HepG2 (cell line): ENCODE results near the gene GAD1. TPM values are rescaled to one million over a fixed set of nuclear protein-coding genes. Genes with fewer than 3 reads are reported as not detected.

ENCODE experiments used
- MXD3 ChIP-seq: IDR thresholded peaks from 2 replicates; pipeline ENCODE4 v1.6.1; 2016; ENCODE audit warnings: mild to moderate bottlenecking, missing biosample characterization, missing genetic modification reagents
- MXI1 ChIP-seq: IDR thresholded peaks from 3 replicates; pipeline ENCODE4 v1.6.1; 2012; ENCODE audit warnings: low read depth, low read length, inconsistent platforms, borderline replicate concordance
- NR2F1 ChIP-seq, 2 experiments: fragments of 450-650 bp in 1 of 2; formaldehyde crosslinking in 1 of 2; IDR thresholded peaks; 2 replicates each; pipeline versions ENCODE4 v1.5.0 to v1.6.1; 2016 to 2020; ENCODE audit warnings: mild to moderate bottlenecking in 1 of 2, missing compliant biosample characterization in 1 of 2, missing genetic modification reagents in 1 of 2, moderate library complexity in 1 of 2
- REPIN1 ChIP-seq: sonication (generic); formaldehyde crosslinking; IDR thresholded peaks from 2 replicates; pipeline ENCODE4 v1.8.0; 2022; ENCODE audit warnings: missing genetic modification reagents, low read depth, mild to moderate bottlenecking, borderline replicate concordance
- TBP ChIP-seq: sonication (generic); formaldehyde crosslinking; IDR thresholded peaks from 2 replicates; pipeline ENCODE4 v1.5.0; 2020; ENCODE audit warnings: missing genetic modification reagents
- ZBTB4 ChIP-seq: sonication (generic); formaldehyde crosslinking; IDR thresholded peaks from 2 replicates; pipeline ENCODE4 v1.4.0; 2020; ENCODE audit warnings: missing genetic modification reagents, mild to moderate bottlenecking, borderline replicate concordance
- ZFP36 ChIP-seq: fragments of 150-350 bp; IDR thresholded peaks from 2 replicates; pipeline ENCODE4 v1.6.1; 2018; ENCODE audit warnings: borderline replicate concordance, low read length, low read depth; ENCODE audit not compliant: partially characterized antibody
- ZNF143 ChIP-seq: sonication (generic); formaldehyde crosslinking; IDR thresholded peaks from 2 replicates; pipeline ENCODE4 v1.4.0; 2020; ENCODE audit warnings: missing genetic modification reagents
- ZNF225 ChIP-seq: sonication (generic); formaldehyde crosslinking; IDR thresholded peaks from 2 replicates; pipeline ENCODE4 v1.4.0; 2020; ENCODE audit warnings: mild to moderate bottlenecking, missing genetic modification reagents
- ZNF460 ChIP-seq: sonication (generic); formaldehyde crosslinking; IDR thresholded peaks from 2 replicates; pipeline ENCODE4 v1.5.1; 2020; ENCODE audit warnings: missing genetic modification reagents, mild to moderate bottlenecking, borderline replicate concordance
- ZNF501 ChIP-seq: sonication (generic); formaldehyde crosslinking; IDR thresholded peaks from 2 replicates; pipeline ENCODE4 v1.5.1; 2020; ENCODE audit warnings: mild to moderate bottlenecking, moderate library complexity, missing genetic modification reagents
- ZNF572 ChIP-seq: sonication (generic); formaldehyde crosslinking; IDR thresholded peaks from 2 replicates; pipeline ENCODE4 v1.5.1; 2020; ENCODE audit warnings: mild to moderate bottlenecking, missing genetic modification reagents
- ZNF589 ChIP-seq: sonication (generic); formaldehyde crosslinking; conservative IDR thresholded peaks from 2 replicates; pipeline ENCODE4 v1.8.0; 2022; ENCODE audit warnings: mild to moderate bottlenecking, moderate library complexity, missing genetic modification reagents
- ZNF605 ChIP-seq: sonication (generic); formaldehyde crosslinking; IDR thresholded peaks from 2 replicates; pipeline ENCODE4 v1.8.0; 2022; ENCODE audit warnings: mild to moderate bottlenecking, missing genetic modification reagents
- ZNF646 ChIP-seq: sonication (generic); formaldehyde crosslinking; IDR thresholded peaks from 2 replicates; pipeline ENCODE4 v1.9.0; 2021; ENCODE audit warnings: mild to moderate bottlenecking, missing genetic modification reagents
- ZNF678 ChIP-seq: sonication (generic); formaldehyde crosslinking; IDR thresholded peaks from 2 replicates; pipeline ENCODE4 v1.4.0; 2020; ENCODE audit warnings: mild to moderate bottlenecking, missing genetic modification reagents
- ZNF788 ChIP-seq: sonication (generic); formaldehyde crosslinking; IDR thresholded peaks from 2 replicates; pipeline ENCODE4 v1.5.0; 2020; ENCODE audit warnings: mild to moderate bottlenecking, missing genetic modification reagents, borderline replicate concordance
- ZSCAN9 ChIP-seq: IDR thresholded peaks from 2 replicates; pipeline ENCODE4 v1.6.1; 2016; ENCODE audit warnings: borderline replicate concordance
- polyA plus RNA-seq, 8 experiments: library from polyadenylated mRNA; depleted of rRNA in 3 of 8; stranded (reverse) in 7 of 8; unstranded in 1 of 8; fragments of >200 nt; fragmentation: Illumina TruSeq in 4 of 8; extraction: Trizol in 4 of 8; gene quantifications; 2 replicates each; pipeline versions ENCODE4 v1.2.1 to v1.2.3, GENCODE V29; 2011 to 2016; ENCODE audit warnings: low read depth in 4 of 8, missing spikeins in 1 of 8, mixed read lengths in 1 of 8; ENCODE audit not compliant: insufficient read depth in 1 of 8
- total RNA-seq, 5 experiments: library from RNA; depleted of rRNA; stranded (reverse); fragments of >200 nt; fragmentation: Illumina TruSeq; extraction: Trizol; gene quantifications; 2 replicates each; pipeline ENCODE4 v1.2.3, GENCODE V29; 2016; ENCODE audit warnings: low read depth in 1 of 5

Gene GAD1
- total and polyA plus RNA-seq, 2 of the 13 experiments (the other 11 are each of a cell fraction or from before 2014, with no cell fraction given), result 0.09 to 0.13 TPM

GRCh38 chr2:170770606-170771420 is 45.9 kb upstream of the GAD1 start (continued):
- peak; percentile 68 for TF ChIP-seq ZNF143 (CRISPR knock-in tag)
- peak; percentile 57; the same call in 1 of the 2 replicates for TF ChIP-seq ZBTB4 (CRISPR knock-in tag)
- no peak for TF ChIP-seq NR2F1 (CRISPR knock-in tag; IDR thresholded peaks at IDR 0.05)
- TF ChIP-seq ZFP36, result peak; percentile 7
- TF ChIP-seq ZNF225, result 0 out of 2 replicates have a peak, but pooled peaks have one; percentile 35
- TF ChIP-seq ZNF678 (CRISPR knock-in tag), result peak; percentile 42; the same call in 1 of the 2 replicates
- 0 out of 2 replicates have a peak, but pooled peaks have one; percentile 64 for TF ChIP-seq ZNF589
- 0 out of 2 replicates have a peak, but pooled peaks have one; percentile 74 for TF ChIP-seq ZNF572 (CRISPR knock-in tag)
- TF ChIP-seq ZNF646 (CRISPR knock-in tag), result peak; percentile 57; the same call in 1 of the 2 replicates
- peak; percentile 47; the same call in 1 of the 2 replicates for TF ChIP-seq ZNF501 (CRISPR knock-in tag)
- TF ChIP-seq ZNF605 (CRISPR knock-in tag), result peak; percentile 81
- TF ChIP-seq ZSCAN9, result no peak
- TF ChIP-seq TBP (CRISPR knock-in tag), result no peak
- TF ChIP-seq MXD3, result peak; percentile 50; the same call in 1 of the 2 replicates
- peak; percentile 32; the same call in 1 of the 2 replicates for TF ChIP-seq ZNF788 (CRISPR knock-in tag)
- TF ChIP-seq REPIN1, result 0 out of 2 replicates have a peak, but pooled peaks have one; percentile 12
- TF ChIP-seq MXI1, result no peak
- TF ChIP-seq ZNF460 (CRISPR knock-in tag), result no peak
